Cardiac muscle cell (in vitro differentiated cells and primary cell): ENCODE results near the gene YAP1. TPM values are rescaled to one million over a fixed set of nuclear protein-coding genes. Genes with fewer than 3 reads are reported as not detected.
"Not testable (repeated sequence)": the region's sequence is repeated elsewhere in the genome, so short reads cannot be mapped to it uniquely, and the experiment has no call there.

Source experiments
- DNase-seq, 2 donors: peaks; one replicate each; pipeline versions ENCODE4 v3.0.0 to v3.0.0-alpha.2; 2010 to 2017; ENCODE audit warnings: low read depth in 1 of 2, low spot score in 1 of 2
- H3K27ac ChIP-seq: fragments of 200-600 bp; sonication (generic); 2 replicates; pipeline ENCODE4 v1.5.1; 2016
- H3K27me3 ChIP-seq: fragments of 200-600 bp; sonication (generic); 2 replicates; pipeline ENCODE4 v1.6.0; 2016; ENCODE audit warnings: control low read depth
- H3K36me3 ChIP-seq: fragments of 200-600 bp; sonication (generic); 2 replicates; pipeline ENCODE4 v1.5.1; 2016; ENCODE audit warnings: control low read depth
- H3K4me1 ChIP-seq: fragments of 200-600 bp; sonication (generic); 2 replicates; pipeline ENCODE4 v1.8.1; 2017; ENCODE audit warnings: low read depth, mild to moderate bottlenecking, mixed run types
- H3K4me3 ChIP-seq: fragments of 200-600 bp; sonication (generic); 2 replicates; pipeline ENCODE4 v1.5.1; 2016; ENCODE audit warnings: mild to moderate bottlenecking
- H3K9me3 ChIP-seq: fragments of 200-600 bp; sonication (generic); 2 replicates; pipeline ENCODE4 v1.5.1; 2017; ENCODE audit warnings: low read depth, mild to moderate bottlenecking, control low read depth
- CTCF ChIP-seq: IDR thresholded peaks from 2 replicates; pipeline ENCODE4 v1.5.1; 2012; ENCODE audit warnings: low read depth, mild to moderate bottlenecking, low read length
- polyA plus RNA-seq: library from polyadenylated mRNA; unstranded; fragments of >200 nt; fragmentation: Nextera tagmentation; extraction: Ambion mirVana; gene quantifications from 2 replicates; pipeline ENCODE4 v1.2.1, GENCODE V29; 2016
- total RNA-seq: library from RNA; depleted of rRNA; stranded (reverse); fragments of >200 nt; gene quantifications from 2 replicates; pipeline ENCODE4 v1.2.3, GENCODE V29; 2016

Gene YAP1
- total and polyA plus RNA-seq, 2 experiments from 2014 or later: 40.8 to 277 TPM

DNA sequence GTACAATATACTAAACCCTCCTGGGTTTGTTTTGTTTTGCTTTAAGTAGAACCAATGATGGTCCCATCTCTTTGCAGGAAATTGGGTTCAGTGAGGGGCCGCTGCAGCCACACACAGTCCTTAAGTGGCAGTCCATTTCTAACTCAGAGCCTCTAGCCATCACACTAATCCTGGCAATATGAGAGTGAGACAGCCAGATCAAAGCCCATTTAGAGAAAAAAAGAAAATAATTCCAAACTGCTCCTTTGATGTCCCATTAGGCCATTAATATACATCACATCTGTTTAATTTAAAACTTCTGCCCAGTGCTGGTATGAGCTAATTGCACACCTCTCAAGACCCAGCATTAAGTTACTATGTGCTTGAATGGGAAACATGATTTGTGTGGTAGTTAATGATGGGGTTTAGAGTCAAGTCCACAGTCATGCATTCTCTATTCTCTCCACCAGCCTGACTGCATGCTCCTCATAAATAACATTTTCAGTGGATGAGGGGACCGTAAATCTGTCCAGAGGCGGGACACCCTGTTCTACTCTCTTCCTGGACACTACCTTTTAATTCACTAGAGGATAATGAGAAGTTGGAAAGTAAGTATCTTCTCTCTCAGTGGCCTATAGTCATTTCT lies 153.2 kb downstream of the YAP1 start:
- no peak for DNase-seq
- Histone ChIP-seq H3K4me1 (no peaks in the 10 kb centered on the region), H3K9me3 (no peaks in the 10 kb centered on the region), H3K27ac (no peak overlapping the region), H3K4me3 (no peak overlapping the region), H3K27me3 (no peaks in the 10 kb centered on the region), H3K36me3 (no peaks in the 10 kb centered on the region)
- no peak for TF ChIP-seq CTCF

- H3K27ac ChIP-seq: not testable (repeated sequence)
These were observed 154.5 kb downstream of the YAP1 start for GRCh38 chr11:102264704-102265103.

GRCh38 chr11:102266099-102266498 lies 155.9 kb downstream of the YAP1 start:
- Histone ChIP-seq H3K27ac (no peak overlapping the region), H3K27me3 (no peaks in the 10 kb centered on the region), H3K4me1 (peaks cover 5% of the 10 kb centered on the region), H3K36me3 (no peaks in the 10 kb centered on the region), H3K9me3 (no peaks in the 10 kb centered on the region), H3K4me3 (no peak overlapping the region)
- DNase-seq: no peak
- TF ChIP-seq CTCF: no peak

More at GRCh38 chr11:102264704-102265103, 154.5 kb downstream of the YAP1 start:
- not testable (repeated sequence) for H3K36me3 ChIP-seq, H3K9me3 ChIP-seq, DNase-seq, H3K27me3 ChIP-seq, H3K4me1 ChIP-seq, H3K4me3 ChIP-seq

DNA sequence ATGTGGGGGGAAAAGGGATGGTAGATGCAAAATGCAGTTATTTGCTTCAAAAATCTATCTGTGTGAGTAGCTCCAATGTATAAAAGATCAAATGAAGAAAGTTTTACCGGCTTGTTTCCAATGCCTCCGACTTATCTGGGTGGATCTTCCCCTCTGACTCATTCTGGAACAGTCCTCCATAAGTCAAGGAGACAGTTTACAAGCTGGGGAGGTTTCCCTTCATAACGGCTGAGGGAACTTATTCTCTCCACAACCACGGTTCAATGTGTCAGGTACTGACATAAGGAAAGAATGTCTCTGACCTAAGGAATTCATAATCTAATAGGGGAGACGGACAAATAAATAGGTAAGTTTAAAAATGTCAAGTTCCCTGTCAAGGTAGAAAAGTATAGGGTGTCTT lies 157.4 kb downstream of the YAP1 start:
- H3K4me1 ChIP-seq: peaks cover 5% of the 10 kb centered on the region
- H3K27ac ChIP-seq: no peak overlapping the region
- no peaks in the 10 kb centered on the region for H3K36me3 ChIP-seq
- no peak for TF ChIP-seq CTCF
- no peaks in the 10 kb centered on the region for H3K27me3 ChIP-seq
- no peak overlapping the region for H3K4me3 ChIP-seq
- DNase-seq: peak in 1 of 2 donors; percentile 49
- no peaks in the 10 kb centered on the region for H3K9me3 ChIP-seq

DNA sequence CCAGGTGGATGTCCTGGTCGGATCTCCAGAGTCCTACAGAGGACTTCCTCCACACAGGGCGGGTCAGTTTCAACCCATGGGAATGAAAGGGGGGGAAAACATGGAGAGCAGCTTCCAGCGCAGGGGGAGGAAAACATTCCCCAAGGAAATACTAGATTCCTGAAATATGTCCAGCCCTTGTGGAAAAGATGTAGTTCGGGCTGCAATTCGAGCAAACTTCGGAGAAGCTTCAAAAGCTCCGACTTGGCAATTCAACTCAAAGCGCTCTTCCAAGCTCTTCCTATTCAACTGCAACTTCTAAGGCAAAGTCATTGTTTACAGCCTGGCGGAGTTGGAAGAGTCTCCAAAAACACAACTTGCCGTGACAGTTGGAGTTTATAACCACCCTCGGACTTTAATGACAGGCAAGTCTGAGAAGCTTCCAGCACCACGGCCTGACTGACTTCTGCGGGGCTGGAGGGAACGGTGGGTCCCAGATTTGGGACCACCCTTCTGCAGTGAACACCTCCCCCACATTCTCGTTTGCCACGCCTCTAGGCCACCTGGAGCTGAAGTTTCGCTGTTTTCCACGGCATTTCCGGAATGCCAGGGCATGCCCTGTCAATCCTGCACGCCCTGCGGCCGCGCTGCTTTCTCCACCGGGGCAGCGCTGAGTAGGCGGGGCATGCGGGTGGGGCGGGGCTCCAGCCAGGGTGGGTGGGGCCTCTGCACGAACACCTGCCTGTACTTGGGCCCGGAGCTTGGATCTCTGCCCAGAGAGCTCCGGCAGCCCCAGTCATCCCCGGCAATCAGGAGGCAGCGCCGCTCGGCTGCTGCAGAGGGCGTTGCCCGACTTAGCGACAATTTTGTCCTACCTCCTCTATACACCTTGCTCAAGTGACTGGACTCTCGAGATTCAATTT lies 158.1 kb downstream of the YAP1 start:
- peak; percentile 43 for TF ChIP-seq CTCF
- Histone ChIP-seq H3K4me1 (peaks cover 5% of the 10 kb centered on the region), H3K9me3 (no peaks in the 10 kb centered on the region), H3K27ac (no peak overlapping the region), H3K4me3 (peak overlapping the region; percentile 2), H3K27me3 (no peaks in the 10 kb centered on the region), H3K36me3 (no peaks in the 10 kb centered on the region)
- DNase-seq: peak; percentile 77 to 85

DNA sequence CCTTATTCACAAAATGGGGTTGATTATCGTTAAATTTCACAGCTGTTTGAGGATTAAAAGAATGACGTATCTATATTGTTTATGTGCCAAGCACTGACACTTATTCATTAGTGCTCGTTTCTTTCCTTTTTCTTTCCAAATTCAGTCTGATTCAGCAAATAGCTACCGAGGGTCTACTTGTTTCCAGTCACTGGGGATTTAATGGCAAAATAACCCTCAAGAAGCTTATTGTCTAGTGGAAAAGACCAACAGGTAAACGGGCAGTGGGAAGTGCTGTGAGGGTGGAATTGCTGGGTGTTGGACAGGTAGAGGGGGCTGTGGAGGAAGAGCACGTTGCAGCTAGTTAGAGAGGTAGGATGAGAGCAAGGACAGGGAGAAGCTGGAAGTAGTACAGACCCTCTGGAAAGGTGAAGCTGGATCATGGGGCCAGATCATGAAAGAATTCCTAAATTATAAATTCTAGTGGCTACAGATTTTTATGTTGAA lies 158.8 kb downstream of the YAP1 start:
- H3K36me3 ChIP-seq: no peaks in the 10 kb centered on the region
- peak overlapping the region; percentile 2 for H3K4me3 ChIP-seq
- no peak for TF ChIP-seq CTCF
- DNase-seq: no peak
- H3K4me1 ChIP-seq: peaks cover 5% of the 10 kb centered on the region
- no peaks in the 10 kb centered on the region for H3K27me3 ChIP-seq
- no peaks in the 10 kb centered on the region for H3K9me3 ChIP-seq
- no peak overlapping the region for H3K27ac ChIP-seq
